Esophagus muscularis mucosa (tissue), 4 donors: ENCODE data around the gene DENND2D.

Experiments used
- EP300 ChIP-seq: sonication (generic); formaldehyde crosslinking; IDR thresholded peaks from one replicate; pipeline ENCODE4 v1.6.1; 2017; ENCODE audit warnings: antibody characterized with exemption
- POLR2A ChIP-seq: fragments of 450-650 bp; IDR thresholded peaks from one replicate; pipeline ENCODE4 v1.6.1; 2017; ENCODE audit warnings: antibody characterized with exemption, moderate library complexity, mild to moderate bottlenecking, low read depth
- POLR2AphosphoS5 ChIP-seq, 2 donors: sonication (generic); formaldehyde crosslinking; IDR thresholded peaks; one replicate each; pipeline ENCODE4 v1.6.1; 2017; ENCODE audit warnings: antibody characterized with exemption in 2 of 2
- TF ChIP-seq, protein P1 (sequence below), 3 experiments: fragments of 200-600 bp in 2 of 3; fragments of 450-650 bp in 1 of 3; sonication (generic) in 2 of 3; IDR thresholded peaks; one replicate each; pipeline ENCODE4 v1.5.1; 2017 to 2019; ENCODE audit warnings: antibody characterized with exemption in 3 of 3, mild to moderate bottlenecking in 2 of 3, moderate library complexity in 1 of 3

- TF ChIP-seq, protein P1, sequence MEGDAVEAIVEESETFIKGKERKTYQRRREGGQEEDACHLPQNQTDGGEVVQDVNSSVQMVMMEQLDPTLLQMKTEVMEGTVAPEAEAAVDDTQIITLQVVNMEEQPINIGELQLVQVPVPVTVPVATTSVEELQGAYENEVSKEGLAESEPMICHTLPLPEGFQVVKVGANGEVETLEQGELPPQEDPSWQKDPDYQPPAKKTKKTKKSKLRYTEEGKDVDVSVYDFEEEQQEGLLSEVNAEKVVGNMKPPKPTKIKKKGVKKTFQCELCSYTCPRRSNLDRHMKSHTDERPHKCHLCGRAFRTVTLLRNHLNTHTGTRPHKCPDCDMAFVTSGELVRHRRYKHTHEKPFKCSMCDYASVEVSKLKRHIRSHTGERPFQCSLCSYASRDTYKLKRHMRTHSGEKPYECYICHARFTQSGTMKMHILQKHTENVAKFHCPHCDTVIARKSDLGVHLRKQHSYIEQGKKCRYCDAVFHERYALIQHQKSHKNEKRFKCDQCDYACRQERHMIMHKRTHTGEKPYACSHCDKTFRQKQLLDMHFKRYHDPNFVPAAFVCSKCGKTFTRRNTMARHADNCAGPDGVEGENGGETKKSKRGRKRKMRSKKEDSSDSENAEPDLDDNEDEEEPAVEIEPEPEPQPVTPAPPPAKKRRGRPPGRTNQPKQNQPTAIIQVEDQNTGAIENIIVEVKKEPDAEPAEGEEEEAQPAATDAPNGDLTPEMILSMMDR (IDR thresholded peaks at IDR 0.05) = no peak
- TF ChIP-seq POLR2A = no peak
- no peak for TF ChIP-seq POLR2AphosphoS5 (IDR thresholded peaks at IDR 0.05)
- TF ChIP-seq EP300 = no peak
Observed at GRCh38 chr1:111221276-111221632, 20.8 kb upstream of the DENND2D start.
